AG20443 (cell line): ENCODE measurements around the gene NFX1.
A peak's percentile ranks its signal among the peaks of the same experiment; 100 is the strongest.
"Not testable (repeated sequence)": the region's sequence is repeated elsewhere in the genome, so short reads cannot be mapped to it uniquely, and the experiment has no call there.

ENCODE experiments used
- DNase-seq: peaks from one replicate; pipeline ENCODE4 v3.0.0; 2012; ENCODE audit warnings: low spot score, mixed read lengths

Gene NFX1

GRCh38 chr9:33388110-33388994 lies 98.0 kb downstream of the NFX1 start:
- DNase-seq = no peak

GRCh38 chr9:33391111-33391771 lies 100.9 kb downstream of the NFX1 start:
- peak; percentile 66 for DNase-seq

GRCh38 chr9:33392591-33393021 lies 102.3 kb downstream of the NFX1 start:
- not testable (repeated sequence) for DNase-seq

- DNase-seq = no peak
Measured at GRCh38 chr9:33393581-33393980, 103.3 kb downstream of the NFX1 start.

- DNase-seq = not testable (repeated sequence)
Measured at GRCh38 chr9:33393986-33394385, 103.7 kb downstream of the NFX1 start.

GRCh38 chr9:33395159-33395879 lies 105.0 kb downstream of the NFX1 start:
- DNase-seq = not testable (repeated sequence)

- DNase-seq = not testable (repeated sequence)
Measured at GRCh38 chr9:33397801-33398200, 107.5 kb downstream of the NFX1 start.

GRCh38 chr9:33399047-33399446 lies 108.7 kb downstream of the NFX1 start:
- DNase-seq = not testable (repeated sequence)

GRCh38 chr9:33401809-33402208 lies 111.5 kb downstream of the NFX1 start:
- not testable (repeated sequence) for DNase-seq

GRCh38 chr9:33402371-33402770 lies 112.1 kb downstream of the NFX1 start, which contains the start of gene AQP7:
Gene AQP7, minus strand, starts transcription at chr9:33402568. Its CDS starts 1,306 bp downstream, at chr9:33401262.
- DNase-seq = not testable (repeated sequence)

- DNase-seq = no peak
Measured at GRCh38 chr9:33403941-33404787, 113.8 kb downstream of the NFX1 start.

- peak; percentile 49 for DNase-seq
Measured at GRCh38 chr9:33404788-33405362, 114.6 kb downstream of the NFX1 start.

- no peak for DNase-seq
Measured at GRCh38 chr9:33407061-33407460, 116.7 kb downstream of the NFX1 start.

GRCh38 chr9:33408087-33408486 lies 117.8 kb downstream of the NFX1 start:
- DNase-seq = no peak

GRCh38 chr9:33414268-33414667 lies 124.0 kb downstream of the NFX1 start:
- no peak for DNase-seq

GRCh38 chr9:33414889-33415500 lies 124.7 kb downstream of the NFX1 start:
- no peak for DNase-seq

- DNase-seq = peak; percentile 63
Measured at GRCh38 chr9:33415501-33416038, 125.3 kb downstream of the NFX1 start.

GRCh38 chr9:33416996-33417395 lies 126.7 kb downstream of the NFX1 start:
- DNase-seq = no peak

GRCh38 chr9:33418090-33418489 lies 127.8 kb downstream of the NFX1 start:
- DNase-seq = no peak

- DNase-seq = no peak
Measured at GRCh38 chr9:33419708-33420303, 129.5 kb downstream of the NFX1 start.
